ENCODE measurements around the gene PLPPR2.
"Not testable (repeated sequence)": the region's sequence is repeated elsewhere in the genome, so short reads cannot be mapped to it uniquely, and the experiment has no call there.

PLPPR2 gene

GRCh38 chr19:11401808-11402543, 46.7 kb downstream of the PLPPR2 start:
- no peak for DNase-seq (ENCODE audit: low read depth)

DNA sequence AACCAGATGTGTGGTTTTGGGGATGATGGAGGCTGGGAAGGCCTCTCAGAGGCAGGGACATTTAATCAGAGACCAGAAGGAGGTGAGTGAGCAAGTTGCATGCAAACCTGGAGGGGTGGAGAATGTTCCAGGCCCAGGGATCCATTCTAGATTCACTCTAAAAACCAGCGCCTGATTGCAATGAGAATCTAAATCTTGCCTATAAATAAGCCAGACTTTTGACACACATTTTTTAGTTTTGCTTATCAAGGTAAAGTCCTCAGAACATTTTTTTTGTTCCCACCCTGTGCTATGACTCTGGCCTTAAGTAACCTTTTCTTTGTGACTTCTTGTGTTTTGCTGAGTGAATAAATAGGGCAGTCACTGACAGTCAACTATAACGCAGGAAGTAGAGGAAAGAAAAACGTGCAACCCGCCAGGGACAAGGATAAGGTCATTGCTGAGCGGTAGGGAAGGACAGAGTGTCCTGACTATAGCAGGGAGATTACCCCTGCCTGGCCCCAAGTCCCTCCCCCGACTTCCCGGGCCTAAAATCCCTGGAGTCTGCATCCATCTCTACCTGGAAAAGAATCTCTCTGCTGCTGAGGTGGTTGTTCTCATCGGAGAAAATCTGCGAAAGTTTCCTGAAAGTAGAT, 49.5 kb downstream of the PLPPR2 start:
- DNase-seq (ENCODE audit: low read depth), result no peak

DNA sequence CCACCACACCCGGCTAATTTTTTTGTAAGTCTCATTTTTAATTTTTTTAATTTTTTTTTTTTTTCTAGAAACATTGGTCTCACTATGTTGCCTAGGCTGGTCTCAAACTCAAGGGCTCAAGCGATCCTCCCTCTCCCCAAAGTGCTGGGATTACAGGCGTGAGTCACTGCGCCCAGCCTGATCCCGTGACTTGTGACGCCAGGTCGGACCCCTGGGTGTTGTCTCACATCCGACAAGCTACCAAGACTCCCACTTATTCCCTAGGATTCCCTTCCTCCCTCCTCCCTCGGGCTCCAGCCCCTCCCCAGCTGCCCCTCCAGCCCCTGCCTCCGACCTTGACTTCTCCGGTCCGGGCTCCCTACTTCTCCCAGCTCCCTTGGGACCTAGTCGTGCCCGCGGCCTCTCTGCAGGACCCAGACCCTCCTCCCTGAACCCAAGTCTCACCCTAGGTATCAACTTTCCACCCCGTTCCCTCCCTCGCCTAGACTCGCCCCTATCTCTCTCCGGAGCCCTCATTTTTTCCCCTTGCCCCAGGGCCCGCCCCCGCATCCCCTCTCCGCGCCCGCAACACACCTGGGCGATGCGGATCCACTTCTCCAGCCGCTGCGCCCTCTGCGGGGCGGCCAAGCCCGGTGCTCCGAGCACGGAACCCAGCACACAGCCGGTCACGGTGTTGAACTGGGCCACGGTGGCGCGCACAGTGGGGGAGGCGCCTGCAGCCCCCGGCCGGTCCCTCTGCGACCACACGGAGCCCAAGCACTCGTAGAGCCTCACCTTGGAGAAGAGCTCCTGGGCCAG, 50.8 kb downstream of the PLPPR2 start:
- no peak for DNase-seq (ENCODE audit: low read depth)

- not testable (repeated sequence) for DNase-seq (ENCODE audit: low read depth)
These were observed 51.5 kb downstream of the PLPPR2 start for GRCh38 chr19:11406703-11407236.

DNA sequence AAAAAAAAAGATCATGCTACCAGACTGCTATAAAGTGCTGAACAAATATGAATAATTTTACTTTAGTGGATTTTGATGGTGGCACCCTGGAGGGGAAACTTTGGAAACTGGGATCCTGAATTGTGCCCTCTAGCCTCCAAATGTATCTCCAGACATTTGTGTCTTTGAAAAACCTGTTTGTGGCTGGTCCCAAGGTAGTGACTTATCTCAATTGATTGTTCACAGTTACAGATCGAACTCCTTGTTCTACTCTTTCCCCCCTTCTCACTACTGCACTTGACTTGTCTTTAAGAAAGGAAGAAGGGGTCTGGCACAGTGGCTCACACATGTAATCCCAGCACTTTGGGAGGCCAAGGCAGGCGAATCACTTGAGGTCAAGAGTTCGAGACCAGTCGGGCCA, 53.4 kb downstream of the PLPPR2 start:
- DNase-seq (ENCODE audit: low read depth), result no peak

GRCh38 chr19:11410682-11411081, 55.5 kb downstream of the PLPPR2 start:
- DNase-seq (ENCODE audit: low read depth), result peak; percentile 15

- DNase-seq (ENCODE audit: low read depth), result no peak
These were observed 59.3 kb downstream of the PLPPR2 start for GRCh38 chr19:11414544-11414943.
